Gastrocnemius medialis (tissue), 4 donors: ENCODE results near the gene POLDIP3.

ENCODE experiments used
- POLR2A ChIP-seq, 2 donors: fragments of 450-650 bp; IDR thresholded peaks; one replicate each; pipeline ENCODE4 v1.6.1; 2017; ENCODE audit warnings: antibody characterized with exemption in 2 of 2, mild to moderate bottlenecking in 2 of 2, moderate library complexity in 2 of 2
- TF ChIP-seq, protein P1 (sequence below), 5 experiments: fragments of 450-650 bp in 3 of 5; fragments of 200-600 bp in 2 of 5; sonication (generic) in 2 of 5; IDR thresholded peaks in 4 of 5; conservative IDR thresholded peaks in 1 of 5; 1 replicate in 4 of 5; 2 replicates in 1 of 5; pipeline ENCODE4 v1.5.1; 2016 to 2019; ENCODE audit warnings: antibody characterized with exemption in 5 of 5, mild to moderate bottlenecking in 3 of 5, moderate library complexity in 3 of 5

DNA sequence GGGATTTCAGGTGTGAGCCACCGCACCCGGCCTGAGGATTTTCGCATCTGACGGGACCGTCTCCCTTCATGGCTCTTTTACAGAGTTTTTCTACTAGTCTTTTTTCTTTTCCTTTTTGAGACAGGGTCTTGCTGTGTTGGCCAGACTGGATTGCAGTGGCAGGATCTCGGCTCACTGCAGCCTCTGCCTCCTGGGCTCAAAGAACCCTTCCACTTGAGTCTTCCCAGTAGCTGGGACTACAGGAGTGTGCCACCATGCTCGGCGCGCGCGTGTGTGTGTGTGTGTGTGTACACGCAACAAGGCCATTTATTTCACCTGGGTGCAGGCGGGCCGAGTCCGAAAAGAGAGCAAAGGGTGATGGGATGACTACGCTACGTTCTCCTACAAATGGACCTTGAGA is 50.0 kb downstream of the POLDIP3 start:
- TF ChIP-seq, protein P1, sequence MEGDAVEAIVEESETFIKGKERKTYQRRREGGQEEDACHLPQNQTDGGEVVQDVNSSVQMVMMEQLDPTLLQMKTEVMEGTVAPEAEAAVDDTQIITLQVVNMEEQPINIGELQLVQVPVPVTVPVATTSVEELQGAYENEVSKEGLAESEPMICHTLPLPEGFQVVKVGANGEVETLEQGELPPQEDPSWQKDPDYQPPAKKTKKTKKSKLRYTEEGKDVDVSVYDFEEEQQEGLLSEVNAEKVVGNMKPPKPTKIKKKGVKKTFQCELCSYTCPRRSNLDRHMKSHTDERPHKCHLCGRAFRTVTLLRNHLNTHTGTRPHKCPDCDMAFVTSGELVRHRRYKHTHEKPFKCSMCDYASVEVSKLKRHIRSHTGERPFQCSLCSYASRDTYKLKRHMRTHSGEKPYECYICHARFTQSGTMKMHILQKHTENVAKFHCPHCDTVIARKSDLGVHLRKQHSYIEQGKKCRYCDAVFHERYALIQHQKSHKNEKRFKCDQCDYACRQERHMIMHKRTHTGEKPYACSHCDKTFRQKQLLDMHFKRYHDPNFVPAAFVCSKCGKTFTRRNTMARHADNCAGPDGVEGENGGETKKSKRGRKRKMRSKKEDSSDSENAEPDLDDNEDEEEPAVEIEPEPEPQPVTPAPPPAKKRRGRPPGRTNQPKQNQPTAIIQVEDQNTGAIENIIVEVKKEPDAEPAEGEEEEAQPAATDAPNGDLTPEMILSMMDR (IDR thresholded peaks at IDR 0.05 in 4 of 5, conservative IDR thresholded peaks at IDR 0.05 in 1 of 5) = no peak
- no peak for TF ChIP-seq POLR2A (IDR thresholded peaks at IDR 0.05)
